OCI-LY7 (cell line): ENCODE data around the gene SIL1.
"Not testable (repeated sequence)": the region's sequence is repeated elsewhere in the genome, so short reads cannot be mapped to it uniquely, and the experiment has no call there.

Source experiments
- EZH2phosphoT487 ChIP-seq: fragments of 200-600 bp; sonication (generic); IDR thresholded peaks from 2 replicates; pipeline ENCODE4 v1.6.1; 2018; ENCODE audit warnings: low read depth, borderline replicate concordance, mild to moderate bottlenecking, mixed run types, antibody characterized with exemption, low read length, moderate library complexity, mixed read lengths
- TF ChIP-seq, protein P1 (sequence below): fragments of 200-600 bp; sonication (generic); conservative IDR thresholded peaks from 2 replicates; pipeline ENCODE4 v1.5.1; 2014; ENCODE audit warnings: mild to moderate bottlenecking, antibody characterized with exemption, low read length, moderate library complexity, mixed read lengths

DNA sequence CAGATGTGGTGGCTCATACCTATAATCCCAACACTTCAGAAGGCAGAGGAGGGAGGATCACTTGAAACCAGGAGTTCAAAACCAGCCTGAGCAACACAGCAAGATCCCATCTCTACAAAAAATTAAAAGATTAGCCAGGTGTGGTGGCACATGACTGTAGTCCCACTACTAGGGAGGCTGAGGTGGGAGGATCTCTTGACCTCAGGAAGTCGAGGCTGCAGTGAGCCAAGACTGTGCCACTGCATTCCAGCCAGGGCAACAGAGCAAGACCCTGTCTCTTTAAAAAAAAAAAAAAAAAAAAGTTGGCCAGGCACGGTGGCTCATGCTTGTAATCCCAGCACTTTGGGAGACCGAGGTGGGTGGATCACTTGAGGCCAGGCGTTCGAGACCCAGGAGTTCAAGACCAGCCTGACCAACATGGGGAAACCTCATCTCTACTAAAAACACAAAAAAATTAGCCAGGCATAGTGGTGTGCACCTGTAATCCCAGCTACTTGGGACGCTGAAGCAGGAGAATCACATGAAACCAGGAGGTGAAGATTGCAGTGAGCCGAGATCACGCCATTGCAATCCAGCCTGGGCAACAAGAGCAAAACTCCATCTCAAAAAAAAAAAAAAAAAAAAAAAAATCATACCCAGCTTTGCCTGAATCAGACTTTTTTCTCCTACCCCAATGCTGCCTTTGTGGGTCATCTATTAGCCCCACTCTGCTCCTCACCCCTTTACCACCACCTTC is 18.2 kb downstream of the SIL1 start:
- TF ChIP-seq, protein P1, sequence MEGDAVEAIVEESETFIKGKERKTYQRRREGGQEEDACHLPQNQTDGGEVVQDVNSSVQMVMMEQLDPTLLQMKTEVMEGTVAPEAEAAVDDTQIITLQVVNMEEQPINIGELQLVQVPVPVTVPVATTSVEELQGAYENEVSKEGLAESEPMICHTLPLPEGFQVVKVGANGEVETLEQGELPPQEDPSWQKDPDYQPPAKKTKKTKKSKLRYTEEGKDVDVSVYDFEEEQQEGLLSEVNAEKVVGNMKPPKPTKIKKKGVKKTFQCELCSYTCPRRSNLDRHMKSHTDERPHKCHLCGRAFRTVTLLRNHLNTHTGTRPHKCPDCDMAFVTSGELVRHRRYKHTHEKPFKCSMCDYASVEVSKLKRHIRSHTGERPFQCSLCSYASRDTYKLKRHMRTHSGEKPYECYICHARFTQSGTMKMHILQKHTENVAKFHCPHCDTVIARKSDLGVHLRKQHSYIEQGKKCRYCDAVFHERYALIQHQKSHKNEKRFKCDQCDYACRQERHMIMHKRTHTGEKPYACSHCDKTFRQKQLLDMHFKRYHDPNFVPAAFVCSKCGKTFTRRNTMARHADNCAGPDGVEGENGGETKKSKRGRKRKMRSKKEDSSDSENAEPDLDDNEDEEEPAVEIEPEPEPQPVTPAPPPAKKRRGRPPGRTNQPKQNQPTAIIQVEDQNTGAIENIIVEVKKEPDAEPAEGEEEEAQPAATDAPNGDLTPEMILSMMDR = not testable (repeated sequence)
- not testable (repeated sequence) for TF ChIP-seq EZH2phosphoT487
